ENCODE results near the gene TCF12.

Gene TCF12

DNA sequence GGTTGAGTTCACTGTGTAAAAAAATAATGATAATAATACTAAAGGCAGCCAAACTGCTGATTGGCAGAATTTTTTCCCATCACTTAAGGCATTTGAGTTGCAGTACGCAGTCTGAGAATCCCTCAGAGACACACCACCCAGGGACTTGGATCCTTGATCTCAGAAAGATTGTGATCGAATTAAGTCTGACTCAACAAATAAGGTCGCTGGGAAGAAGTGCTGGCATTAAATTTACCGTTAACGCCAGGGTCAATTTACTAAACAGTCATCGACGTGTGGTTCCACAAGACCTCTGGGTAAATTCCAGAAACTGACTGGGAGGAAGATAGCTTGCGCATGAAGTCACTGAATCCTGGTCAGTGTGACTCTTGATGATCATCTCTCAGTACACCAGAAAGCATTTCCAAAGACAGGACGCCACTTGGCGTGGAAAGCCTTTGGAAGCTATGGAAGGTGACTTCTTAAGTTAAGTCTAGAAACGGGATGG is 409.6 kb downstream of the TCF12 start:
- DNase-seq = no peak

GRCh38 chr15:57328479-57328878 is 410.0 kb downstream of the TCF12 start:
- DNase-seq = no peak

- no peak for DNase-seq
These were observed 410.5 kb downstream of the TCF12 start for GRCh38 chr15:57328897-57329296.

GRCh38 chr15:57329582-57330367 is 411.3 kb downstream of the TCF12 start:
- DNase-seq = no peak

GRCh38 chr15:57330619-57331340 is 412.3 kb downstream of the TCF12 start:
- DNase-seq = no peak

- DNase-seq = no peak
These were observed 413.9 kb downstream of the TCF12 start for GRCh38 chr15:57332326-57332725.

GRCh38 chr15:57333487-57333886 is 415.0 kb downstream of the TCF12 start:
- DNase-seq = no peak

GRCh38 chr15:57334257-57334656 is 415.8 kb downstream of the TCF12 start:
- DNase-seq = no peak

GRCh38 chr15:57335293-57335715 is 416.9 kb downstream of the TCF12 start:
- DNase-seq = no peak

DNA sequence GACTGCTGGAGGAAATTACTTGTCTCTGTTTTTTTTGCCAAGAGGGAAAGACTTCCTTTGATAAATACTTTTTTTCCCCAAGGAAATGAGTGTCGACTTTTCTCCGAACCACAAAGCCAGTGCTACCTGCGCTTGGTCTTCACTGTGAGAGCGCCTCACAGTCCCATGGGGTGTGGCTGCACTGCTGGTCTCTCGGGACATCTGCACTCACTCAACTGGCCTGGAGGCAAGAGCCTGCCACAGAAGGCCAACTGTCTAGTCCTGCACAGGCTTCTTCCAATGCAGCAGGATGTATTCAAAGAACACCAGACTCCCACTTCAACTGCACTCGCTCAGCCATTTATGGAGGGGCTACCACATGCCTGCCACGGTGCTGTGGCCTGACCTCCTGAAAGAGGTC is 417.3 kb downstream of the TCF12 start:
- DNase-seq = no peak

DNA sequence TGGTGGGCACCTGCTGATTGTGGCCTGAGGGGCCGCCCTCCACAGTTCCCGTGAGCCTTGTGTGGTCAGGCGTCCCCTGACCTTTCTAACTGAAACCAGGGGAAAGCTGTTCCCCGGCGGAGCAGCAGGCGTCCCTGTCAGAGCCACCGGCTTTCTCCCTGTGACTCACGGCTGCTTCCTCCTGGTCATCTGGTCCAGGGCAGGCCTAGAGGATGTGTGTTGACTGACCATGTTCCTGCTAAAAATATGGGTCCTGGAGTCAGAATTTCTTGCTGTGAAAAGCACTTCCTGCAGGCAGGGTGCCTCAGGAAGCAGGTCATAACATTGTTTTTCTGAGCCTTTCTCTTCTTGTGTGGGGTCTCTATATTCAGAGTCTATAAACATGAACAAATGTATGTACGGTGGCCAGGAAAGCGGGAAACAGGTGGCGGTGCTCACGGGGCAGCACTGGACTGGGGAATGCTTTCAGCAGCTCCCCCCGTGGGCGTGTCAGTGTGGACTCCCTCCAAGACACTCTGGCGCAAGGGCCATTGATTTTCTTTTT is 419.5 kb downstream of the TCF12 start:
- DNase-seq = no peak

DNA sequence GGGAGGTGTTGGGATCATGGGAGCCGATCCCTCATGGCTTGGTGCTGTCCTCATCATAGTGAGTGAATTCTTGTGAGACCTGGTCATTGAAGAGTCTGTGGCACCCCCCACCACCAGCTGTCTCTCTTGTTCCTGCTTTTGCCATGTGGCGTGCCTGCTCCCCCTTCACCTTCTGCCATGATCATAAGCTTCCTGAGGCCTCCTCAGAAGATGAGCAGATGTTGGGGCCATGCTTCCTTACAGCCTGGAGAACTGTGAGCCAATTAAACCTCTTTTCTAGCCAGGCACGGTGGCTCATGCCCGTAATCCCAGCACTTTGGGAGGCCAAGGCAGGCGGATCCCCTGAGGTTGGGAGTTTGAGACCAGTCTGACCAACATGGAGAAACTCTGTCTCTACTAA is 420.9 kb downstream of the TCF12 start:
- DNase-seq = no peak
